Ureter (tissue), 1 donor: Measurements from ENCODE around the gene FOXA2. TPM values are rescaled to one million over a fixed set of nuclear protein-coding genes. Genes with fewer than 3 reads are reported as not detected.

Source experiments
- DNase-seq: peaks from one replicate; pipeline ENCODE4 v3.0.0-alpha.2; 2020; ENCODE audit warnings: low spot score
- total RNA-seq: library from RNA; stranded (reverse); gene quantifications from one replicate; pipeline ENCODE4 v1.2.4, GENCODE V29; 2023
- donor health status: DM: yes; HTN: yes; CAD: no.

The FOXA2 gene
- total RNA-seq, 1 donor from 2014 or later = not detected

DNA sequence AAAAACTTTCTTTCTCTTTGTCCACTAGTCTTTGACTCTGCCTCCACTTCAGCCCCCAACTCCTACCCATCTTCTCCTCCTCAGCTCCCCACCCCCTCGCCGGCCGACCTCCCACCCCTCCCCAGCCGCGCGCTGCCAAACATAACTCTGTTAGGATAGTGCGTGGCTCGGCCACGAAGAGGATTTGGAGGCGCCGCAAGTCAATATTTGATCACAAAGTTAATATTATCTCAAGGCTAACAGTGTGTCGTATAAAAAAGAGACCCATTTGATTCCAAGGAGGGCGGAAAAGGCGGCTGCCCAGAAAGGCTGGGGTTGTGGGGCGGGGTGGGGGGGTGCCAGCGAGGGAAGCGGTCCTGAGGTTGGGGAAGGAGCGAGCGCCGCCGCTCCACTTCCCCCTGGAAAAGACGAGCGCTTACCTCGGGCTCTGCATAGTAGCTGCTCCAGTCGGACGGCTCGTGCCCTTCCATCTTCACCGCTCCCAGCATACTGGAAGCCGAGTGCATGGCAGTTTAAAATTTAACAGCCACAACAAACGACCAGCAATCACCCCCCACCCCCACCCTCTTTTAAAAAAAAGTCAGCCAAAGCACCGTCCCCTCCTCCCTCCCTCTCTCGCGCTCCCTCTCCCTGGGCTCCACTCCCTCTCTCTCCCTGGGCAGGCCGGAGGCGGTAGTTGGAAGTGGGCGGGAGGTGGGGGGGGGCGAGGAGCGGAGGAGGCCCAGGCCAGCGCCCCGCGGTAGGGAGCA, 425 bp downstream of the FOXA2 start:
- DNase-seq = no peak

DNA sequence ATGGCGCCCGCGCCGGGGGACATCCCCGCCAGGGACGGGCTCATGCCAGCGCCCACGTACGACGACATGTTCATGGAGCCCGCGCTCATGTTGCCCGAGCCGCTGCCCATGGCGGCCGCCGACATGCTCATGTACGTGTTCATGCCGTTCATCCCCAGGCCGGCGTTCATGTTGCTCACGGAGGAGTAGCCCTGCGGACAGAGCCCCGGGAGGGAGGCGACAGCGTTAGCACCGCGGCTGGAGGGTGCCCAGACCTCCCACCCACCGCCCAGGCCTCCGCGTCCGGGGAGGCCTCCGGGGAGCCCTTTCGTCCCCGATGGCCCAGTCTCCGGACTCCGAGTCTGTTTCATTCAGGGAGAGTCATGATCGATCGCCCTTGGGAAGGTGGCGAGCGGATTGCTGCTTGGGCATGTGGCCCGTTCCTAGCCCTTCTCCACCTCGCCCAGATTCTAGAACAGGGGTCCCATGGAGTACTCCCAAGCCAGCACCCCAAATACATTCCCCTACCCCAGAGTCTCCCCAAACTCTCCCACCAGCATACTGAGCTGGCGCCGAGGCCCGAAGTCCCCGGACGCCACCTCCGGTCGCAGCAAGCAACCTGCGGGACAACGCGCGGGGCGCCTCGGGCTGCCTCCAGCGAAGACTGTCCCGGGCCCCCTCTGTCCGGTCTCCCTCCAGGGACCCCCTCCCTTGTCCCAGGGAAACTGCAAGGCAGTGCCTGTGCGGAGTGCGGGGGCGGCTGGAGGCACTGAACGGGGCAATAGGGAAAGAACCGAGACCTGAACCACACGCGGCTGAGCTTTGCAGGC, 1.2 kb downstream of the FOXA2 start:
- no peak for DNase-seq

DNA sequence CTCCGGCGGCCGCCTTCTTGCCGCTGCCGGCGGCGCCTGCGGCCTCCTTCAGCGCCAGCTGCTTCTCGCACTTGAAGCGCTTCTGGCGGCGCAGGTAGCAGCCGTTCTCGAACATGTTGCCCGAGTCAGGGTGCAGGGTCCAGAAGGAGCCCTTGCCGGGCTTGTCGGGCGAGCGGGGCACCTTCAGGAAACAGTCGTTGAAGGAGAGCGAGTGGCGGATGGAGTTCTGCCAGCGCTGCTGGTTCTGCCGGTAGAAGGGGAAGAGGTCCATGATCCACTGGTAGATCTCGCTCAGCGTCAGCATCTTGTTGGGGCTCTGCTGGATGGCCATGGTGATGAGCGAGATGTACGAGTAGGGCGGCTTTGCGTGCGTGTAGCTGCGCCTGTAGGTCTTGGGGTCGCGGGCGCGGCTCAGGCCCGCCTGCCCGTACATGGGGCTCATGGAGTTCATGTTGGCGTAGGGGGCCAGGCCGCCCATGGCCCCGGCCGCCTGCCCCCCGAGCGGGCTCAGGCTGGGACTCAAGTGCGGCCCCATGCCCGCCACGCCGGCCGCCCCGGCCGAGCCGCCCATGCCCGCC, 1.9 kb downstream of the FOXA2 start:
- DNase-seq = no peak

DNA sequence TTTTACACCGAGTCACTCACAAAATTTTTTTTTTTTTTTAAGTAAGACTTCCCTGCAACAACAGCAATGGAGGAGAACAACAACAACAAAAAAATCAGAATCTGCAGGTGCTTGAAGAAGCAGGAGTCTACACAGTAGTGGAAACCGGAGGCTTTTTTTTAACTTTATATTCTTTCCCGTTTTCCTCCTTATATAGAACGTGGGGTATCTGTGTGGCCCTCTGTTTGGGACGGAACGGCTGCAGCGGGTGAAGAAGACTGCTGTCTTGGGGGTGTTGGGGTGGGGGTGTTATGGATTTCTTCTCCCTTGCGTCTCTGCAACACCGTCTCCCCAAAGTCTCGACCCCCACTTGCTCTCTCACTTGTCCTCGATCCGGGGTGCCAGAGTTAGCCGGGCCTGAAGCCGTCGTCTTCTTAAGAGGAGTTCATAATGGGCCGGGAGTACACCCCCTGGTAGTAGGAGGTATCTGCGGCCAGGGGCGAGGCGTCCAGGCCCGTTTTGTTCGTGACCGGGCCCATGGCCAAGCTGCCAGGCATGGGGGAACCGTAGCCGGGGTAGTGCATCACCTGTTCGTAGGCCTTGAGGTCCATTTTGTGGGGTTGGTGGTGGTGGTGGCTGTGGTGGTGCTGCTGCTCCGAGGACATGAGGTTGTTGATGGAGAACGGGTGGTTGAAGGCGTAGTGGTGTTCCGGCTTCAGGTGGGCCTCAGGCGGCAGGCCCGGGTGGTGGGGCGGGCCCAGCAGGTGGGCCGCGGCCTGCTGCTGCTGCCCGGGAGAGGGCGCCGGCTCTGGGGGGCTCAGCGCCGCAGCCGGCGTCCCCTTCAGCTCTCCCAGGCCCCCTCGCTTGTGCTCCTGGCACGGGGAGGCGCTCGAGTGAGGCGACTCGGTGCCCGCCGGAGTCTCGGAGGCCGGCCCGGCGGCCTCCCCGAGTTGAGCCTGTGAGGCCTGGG, 2.7 kb downstream of the FOXA2 start:
- DNase-seq = no peak

DNA sequence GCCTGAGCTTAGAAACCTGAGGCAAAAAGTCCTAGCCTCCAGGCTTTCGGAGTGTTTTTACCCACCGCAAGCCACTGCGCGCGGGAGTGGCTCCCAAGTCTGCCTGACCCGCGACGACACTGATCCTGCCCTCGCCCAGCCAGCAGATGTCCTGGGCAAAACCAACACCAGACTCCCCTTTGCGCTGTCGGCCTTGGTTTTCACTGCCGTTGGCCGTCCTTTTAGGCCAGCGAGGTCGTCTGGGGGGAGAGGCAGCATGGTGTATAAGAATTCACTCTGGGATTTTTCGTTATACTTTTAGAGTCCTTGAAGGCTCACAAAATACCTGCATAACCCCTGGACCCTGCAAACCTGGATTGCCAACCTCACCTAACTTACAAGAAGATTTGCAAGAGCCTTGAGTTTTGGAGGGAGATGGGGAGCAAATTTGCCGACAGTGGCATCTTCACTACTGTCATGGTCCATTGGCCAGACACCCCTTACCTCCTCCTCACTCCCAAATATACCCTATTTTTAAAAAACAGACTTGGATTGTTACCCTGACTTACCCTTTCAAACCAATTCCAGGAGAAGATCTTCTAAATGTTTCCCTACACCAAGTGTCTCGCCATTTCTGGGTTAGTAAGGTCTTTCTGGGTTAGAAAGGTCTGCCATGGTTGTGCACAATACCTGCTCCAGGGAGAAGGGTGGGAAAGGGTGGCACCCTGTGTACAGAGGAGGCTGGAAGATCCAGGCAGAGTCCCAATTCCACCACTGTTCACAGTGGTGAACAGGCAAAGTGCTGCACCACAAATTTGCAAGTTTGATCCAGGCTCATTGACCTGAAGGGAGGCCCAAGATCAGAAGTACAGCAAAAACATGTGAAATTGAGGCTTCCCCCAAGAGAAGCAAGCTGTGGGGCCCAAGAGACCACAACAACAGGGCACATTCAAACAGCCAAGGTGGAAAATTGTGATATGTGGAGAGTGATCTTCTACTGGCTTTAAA, 4.4 kb downstream of the FOXA2 start:
- DNase-seq = no peak

DNA sequence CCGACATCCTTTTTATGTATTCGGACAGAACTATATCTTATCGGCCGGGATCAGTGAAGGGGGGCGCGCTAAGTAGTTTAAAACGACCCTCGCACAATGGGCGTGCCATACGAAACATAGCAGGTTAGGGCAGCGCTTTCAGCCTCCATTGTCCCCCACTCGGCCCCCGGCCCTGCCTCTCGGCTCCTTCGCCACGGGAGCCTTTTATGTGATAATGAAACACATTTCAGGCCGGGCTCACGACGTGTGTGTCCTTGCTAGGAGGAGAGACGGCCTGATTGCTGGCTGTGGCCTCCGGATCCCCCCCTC, 5.3 kb downstream of the FOXA2 start:
- no peak for DNase-seq

DNA sequence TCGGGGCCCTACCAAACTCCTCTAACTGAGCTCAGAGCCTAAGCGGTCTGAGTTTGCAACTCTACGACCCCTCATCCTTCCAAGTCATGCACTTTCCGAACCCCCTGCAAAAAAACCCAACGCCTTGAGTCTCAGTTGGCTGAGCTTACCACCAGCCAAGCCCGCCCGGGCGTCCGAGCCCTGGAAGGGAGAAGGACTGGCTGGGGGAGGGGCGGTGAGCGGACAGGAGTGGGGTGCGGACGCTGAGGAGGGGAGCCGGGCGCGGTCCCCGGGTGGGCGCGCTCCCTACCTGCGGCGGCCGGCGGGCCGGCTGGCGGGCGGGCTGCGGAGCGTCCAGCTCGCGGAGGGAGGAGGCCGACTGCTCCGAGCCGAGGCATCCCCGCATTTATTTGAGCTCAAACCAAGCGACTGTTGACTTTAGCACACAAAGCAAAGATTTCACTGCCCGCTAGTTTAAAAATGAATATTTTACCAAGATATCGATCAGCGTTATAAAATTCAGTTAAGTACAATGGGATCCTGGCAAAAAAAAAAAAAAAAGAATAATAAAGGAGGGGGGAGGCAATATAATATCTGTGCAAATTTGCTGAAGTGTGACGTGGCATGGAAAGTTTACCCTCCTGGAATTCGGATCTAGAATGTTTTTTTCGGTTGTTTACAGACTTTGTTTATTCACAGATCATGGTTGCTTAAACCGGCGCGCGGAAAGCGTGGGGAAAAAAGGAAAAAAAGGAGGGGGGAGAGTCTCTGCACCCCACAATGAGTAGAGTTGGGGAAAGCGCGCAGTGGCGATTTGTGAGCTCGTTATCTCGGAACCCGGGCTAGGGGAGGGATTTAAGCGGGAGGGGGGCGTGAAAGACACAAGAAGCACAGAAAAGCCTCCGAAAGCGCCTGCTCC, 5.9 kb downstream of the FOXA2 start:
- no peak for DNase-seq

DNA sequence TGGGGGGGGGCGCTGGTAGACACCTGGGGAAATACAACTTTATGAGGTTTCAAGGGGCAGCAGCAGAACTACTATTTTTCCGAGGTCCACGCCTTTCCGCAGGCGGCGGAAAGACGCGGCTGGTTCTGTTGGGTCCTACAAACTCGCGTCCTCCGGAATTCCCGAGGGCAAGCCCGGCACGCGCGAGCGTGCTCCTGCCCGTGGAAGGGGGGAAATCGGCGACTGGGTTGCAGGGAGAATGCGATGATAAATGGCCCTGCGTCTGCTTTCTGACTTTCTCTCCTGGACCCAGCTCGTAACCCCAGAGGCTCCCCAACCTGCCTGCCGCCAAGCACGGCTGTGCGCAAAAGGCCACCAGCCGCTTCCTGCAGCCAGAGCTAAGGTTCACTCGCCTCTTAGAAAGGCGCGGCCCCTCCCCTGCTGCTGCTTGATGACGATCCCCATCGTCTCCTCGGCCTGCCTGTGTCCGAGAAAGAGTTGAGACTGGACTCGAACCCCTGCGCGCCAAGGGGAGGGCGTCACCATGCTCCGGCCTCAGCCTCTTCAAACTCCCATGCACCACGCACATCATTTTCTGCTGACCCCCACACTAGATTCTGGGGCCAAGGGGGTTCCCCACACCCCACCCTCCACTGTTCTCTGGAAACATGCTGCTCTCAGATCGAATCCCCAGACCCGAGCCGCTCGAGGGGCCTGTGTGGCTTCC, 6.7 kb downstream of the FOXA2 start:
- DNase-seq = no peak

DNA sequence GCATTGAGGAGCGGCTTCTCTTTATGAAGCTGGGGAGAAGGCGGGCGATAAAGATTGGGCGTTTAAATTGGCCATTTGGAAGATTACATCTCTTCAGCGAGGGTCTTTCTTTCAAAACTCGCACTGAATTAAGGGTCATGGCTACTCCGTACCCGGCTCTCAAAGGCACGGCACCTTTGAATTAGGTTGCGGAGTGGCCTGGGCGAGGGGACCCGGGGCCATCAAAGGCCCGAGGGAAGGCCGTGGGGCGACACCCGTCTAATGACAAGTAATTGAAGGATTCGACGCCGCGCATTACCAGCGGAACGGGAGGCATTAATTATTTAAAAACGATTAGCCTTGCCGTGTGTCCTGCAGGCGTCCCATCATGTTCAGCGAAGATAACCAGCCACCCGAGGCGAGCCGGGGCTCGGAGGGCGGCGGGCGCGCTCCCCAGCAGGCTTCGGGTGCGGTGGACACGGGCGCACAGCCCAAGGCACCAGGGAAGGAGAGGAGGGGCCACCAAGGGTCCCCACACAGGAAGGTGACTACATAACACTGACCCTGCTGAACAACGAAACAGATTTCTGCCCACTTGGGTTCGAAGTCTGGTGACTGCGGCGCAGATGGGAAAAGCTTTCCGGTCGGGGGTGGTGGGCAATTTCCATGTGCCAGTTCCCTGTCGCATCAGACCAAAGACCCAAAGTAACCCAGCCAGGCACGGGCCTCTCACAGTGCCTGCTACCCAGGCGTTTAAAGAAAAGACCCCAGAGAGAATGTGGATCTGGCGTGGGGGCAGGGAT, 7.4 kb downstream of the FOXA2 start:
- no peak for DNase-seq

DNA sequence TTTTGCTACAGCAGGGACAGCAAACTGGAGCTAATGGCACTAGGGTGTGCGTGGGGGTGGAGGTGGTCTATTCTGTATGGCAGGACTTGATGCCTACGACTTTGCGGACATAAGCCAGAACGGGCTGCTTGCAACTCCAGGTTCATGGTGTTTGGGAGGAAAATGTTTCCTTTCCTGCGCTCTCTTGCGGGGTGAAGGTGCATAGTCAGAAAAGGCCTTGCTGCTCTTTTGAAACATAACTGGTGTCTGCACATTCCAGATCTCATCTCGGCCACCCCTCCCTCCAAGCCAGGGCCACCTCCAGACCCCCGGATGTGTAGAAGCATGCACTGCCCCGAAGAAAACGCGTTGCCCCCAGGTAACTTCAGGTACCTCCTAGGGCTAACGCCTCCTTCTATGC, 8.1 kb downstream of the FOXA2 start:
- DNase-seq = no peak

DNA sequence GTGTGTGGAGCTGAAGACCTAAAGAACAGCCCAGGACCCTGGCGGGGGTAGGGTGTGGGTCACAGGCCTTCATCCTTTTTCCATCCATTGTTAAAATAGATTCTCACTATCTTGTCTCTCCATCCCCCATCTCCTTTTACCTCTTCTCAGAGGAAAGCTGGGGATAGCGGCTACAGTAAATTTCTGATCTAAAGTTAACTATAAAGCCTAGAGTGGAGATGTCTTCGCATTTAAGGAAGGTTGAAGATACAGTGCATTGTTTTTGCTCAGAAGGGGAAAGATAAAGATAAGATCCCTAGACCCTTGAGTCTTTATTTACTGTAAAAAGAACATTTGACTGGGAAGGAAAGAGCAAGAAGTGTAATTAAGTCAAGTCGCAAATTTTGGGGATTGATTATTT, 8.6 kb downstream of the FOXA2 start:
- DNase-seq = no peak

DNA sequence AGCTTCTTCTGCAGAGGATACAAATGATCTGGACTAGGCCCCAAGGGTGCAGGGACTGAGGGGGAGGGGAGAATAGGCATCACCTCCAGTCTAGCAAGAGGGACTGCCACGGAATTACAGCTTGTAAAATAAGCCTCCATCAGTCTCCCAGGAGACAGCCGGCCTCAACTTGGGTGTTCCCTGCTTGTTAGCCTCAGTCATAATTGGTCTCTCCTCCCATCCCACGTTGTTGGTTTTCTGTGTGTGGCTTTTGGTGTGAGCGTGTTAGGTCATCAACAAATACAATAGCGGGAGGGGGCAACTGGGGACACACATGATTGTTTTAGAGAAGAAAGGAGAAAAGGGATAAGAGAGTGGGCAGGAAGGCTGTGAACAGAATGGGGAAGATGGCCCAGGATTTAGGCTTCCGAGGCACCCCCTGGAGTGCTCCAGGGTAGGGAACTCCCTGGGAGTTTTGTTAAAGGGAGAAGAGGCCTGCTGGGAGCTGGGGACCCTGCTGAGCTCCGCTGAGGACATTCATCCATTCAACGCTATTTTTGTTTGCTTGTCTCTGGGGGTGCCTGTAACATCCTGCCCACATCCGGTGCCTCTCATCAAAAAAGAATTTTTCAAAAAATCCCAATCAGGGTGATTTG, 9.2 kb downstream of the FOXA2 start:
- no peak for DNase-seq

DNA sequence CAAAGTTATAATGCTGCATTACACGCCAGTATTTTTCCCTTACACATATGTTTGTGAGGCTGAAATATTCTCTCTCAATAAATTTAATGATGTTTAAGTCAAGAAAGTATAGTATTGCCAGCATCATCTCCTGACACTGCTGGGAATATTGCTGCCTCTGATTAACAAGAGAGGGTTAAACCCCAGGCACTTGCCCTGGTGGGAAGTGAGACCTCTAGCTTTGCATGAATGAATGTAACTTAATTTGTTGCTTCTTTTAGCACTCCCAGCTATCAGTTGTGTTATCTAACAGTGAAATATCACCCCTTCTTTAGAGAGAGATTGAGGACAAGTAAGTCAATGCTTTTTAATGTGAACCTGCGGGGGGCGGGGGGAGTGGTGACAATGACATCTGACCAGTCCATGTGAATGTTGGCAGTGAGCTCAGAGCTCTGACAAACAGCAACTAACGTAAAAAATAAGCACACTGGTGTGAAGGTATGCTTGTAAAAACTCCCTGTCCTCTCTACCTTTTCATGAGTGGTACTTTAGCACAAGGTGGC, 9.8 kb downstream of the FOXA2 start:
- no peak for DNase-seq

DNA sequence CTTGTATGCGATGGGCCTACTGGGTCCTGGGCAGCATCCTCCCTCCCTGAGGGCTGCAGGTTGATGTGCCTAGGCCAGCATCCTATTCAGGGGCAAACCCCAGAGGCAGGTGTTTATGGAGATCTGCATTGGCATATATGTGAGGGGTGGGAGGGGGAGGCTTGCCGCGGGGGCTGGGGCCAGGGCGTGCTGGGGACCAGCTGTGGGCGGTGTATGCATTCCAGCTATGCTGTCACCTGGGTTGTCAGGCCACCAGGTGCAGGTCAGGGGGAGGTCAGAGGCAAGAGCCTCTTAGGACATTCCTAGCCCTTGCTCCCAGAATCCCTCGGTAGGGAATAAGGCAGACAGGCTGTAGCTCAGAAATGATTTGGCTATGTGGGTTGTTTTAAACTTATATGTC, 11.9 kb downstream of the FOXA2 start:
- no peak for DNase-seq

DNA sequence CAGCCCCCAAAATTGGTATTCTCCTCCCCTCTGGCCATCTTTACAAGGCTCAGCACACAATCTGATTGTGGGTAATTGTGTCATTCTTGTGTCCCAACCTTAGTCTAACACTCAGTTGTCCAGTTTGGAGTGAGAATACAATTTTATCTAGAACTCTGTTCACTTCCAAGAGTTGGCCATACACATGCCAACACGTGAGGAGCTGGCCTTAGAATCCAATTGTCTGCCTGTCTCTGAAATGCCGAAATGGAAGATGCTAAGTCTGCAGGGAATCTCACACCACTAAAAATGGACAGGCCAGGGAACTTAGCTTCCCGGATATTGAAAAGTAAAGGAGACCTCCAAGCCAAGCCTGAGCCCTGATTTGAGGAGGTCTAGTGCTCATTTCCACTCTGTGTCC, 12.3 kb downstream of the FOXA2 start:
- no peak for DNase-seq

DNA sequence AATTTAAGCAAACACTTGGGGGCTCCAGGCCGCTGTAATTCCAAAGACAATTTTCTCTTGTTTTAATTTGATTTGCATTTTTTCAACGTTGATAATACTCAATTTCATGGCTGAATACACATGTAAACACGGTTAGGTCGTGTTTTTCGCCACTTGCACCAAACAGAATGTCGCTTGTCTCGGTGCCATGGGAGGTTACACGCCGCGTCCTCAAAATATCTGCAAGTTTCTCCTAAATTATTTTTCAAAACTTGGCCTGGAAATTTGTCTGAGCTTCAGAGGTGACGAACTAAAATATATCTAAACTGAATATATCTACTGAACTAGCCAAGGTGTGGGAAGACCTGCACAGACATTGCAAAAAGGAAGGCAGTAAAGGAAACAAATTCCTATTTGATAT, 15.0 kb downstream of the FOXA2 start:
- no peak for DNase-seq

DNA sequence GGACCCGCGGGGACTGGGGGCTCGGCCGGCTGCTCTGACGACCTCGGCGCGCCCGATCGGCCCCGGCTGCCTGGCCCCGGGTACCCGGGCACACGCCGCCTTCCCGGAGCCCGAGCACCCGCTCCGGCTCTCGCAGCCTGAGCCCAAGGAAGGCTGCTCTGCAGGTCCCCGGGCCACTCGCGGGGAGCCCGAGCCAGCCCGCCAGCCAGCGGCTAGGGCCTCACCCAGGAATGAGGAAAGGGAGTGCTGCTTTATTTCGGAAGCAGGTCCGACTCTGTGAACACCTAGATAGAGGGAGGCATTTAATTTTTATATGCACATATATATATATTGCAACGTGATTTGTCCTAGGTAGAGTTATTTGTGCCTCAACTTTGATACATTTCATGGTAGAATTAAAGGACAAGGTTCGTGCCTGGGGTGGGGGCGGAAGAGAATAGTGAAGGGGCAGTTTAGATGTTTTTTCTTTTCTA, 15.5 kb downstream of the FOXA2 start:
- DNase-seq = peak; percentile 18
